K562 (cell line): ENCODE results near the gene GBF1. TPM values are rescaled to one million over a fixed set of nuclear protein-coding genes. Genes with fewer than 3 reads are reported as not detected.

Experiments used
- ATAC-seq: fragments of 200-7000 bp; cut with Tn5 transposase; 3 replicates; pipeline ENCODE4 v1.9.1; 2020; ENCODE audit warnings: moderate library complexity
- BruUV-seq: library from RNA; stranded (reverse); fragments of 400-500 nt; replicated peaks from 2 replicates; lab custom pipeline; 2021; lab: Mats Ljungman, UMichigan
- CTCF ChIA-PET: fragments of 300-600 bp; formaldehyde crosslinking; extraction: SDS; loops from one replicate; lab custom pipeline; 2021; ENCODE audit warnings: low intra/inter-chr PET ratio; lab: Yijun Ruan, JAX
- POLR2A ChIA-PET: fragments of 300-600, 350-650 bp; sonication (Branson Sonifier 250); formaldehyde crosslinking; extraction: SDS; loops from one replicate; lab custom pipeline; 2021; ENCODE audit warnings: antibody characterized with exemption, inconsistent platforms; lab: Yijun Ruan, JAX
- DNase-seq, 4 experiments: peaks; one replicate each; pipeline versions ENCODE4 v3.0.0 to v3.0.0-alpha.2; 2011 to 2018; ENCODE audit warnings: low spot score in 3 of 4, mixed read lengths in 3 of 4; ENCODE audit errors: extremely low read depth in 1 of 4
- FAIRE-seq: peaks from 2 replicates; lab custom pipeline; 2011; peaks lifted over from hg19 to GRCh38; lab: Jason Lieb, UNC
- H2AFZ ChIP-seq: 2 replicates; pipeline ENCODE4 v1.6.0; 2011; ENCODE audit warnings: low read depth, low read length, control low read depth, inconsistent platforms
- H3K27ac ChIP-seq: fragments of 200-600 bp; 3 replicates; pipeline ENCODE4 v1.8.0; 2011; ENCODE audit warnings: low read depth, mild to moderate bottlenecking, control low read depth, inconsistent platforms, low read length, moderate library complexity, mixed read lengths; ENCODE audit errors: extremely low read depth
- H3K27me3 ChIP-seq, 2 experiments: fragments of 300-600 bp in 1 of 2; 2 replicates in 1 of 2; 3 replicates in 1 of 2; pipeline versions ENCODE4 v1.6.0 to v1.8.0; 2011; ENCODE audit warnings: inconsistent platforms in 2 of 2, low read length in 2 of 2, mild to moderate bottlenecking in 1 of 2, mixed read lengths in 1 of 2, moderate library complexity in 1 of 2; ENCODE audit not compliant: control insufficient read depth in 2 of 2, insufficient read depth in 2 of 2
- H3K36me3 ChIP-seq: fragments of 300-600 bp; 3 replicates; pipeline ENCODE4 v1.8.0; 2011; ENCODE audit warnings: mild to moderate bottlenecking, low read length, inconsistent platforms; ENCODE audit not compliant: control insufficient read depth, insufficient read depth
- H3K4me1 ChIP-seq, 2 experiments: fragments of 200-600 bp in 1 of 2; replicated peaks in 1 of 2; 2 replicates in 1 of 2; 3 replicates in 1 of 2; pipeline versions ENCODE4 v1.5.1 to v1.8.0; 2011; ENCODE audit warnings: inconsistent platforms in 2 of 2, low read length in 2 of 2, mild to moderate bottlenecking in 1 of 2, mixed read lengths in 1 of 2, moderate library complexity in 1 of 2; ENCODE audit not compliant: control insufficient read depth in 2 of 2, insufficient read depth in 2 of 2
- H3K4me2 ChIP-seq: 2 replicates; pipeline ENCODE4 v1.6.1; 2011; ENCODE audit warnings: low read length, control low read depth, inconsistent platforms, mixed read lengths; ENCODE audit not compliant: insufficient read depth
- H3K4me3 ChIP-seq: fragments of 200-600 bp; sonication (generic), shearing (Covaris generic); 2 replicates; pipeline ENCODE4 v1.5.1; 2016; ENCODE audit warnings: control low read depth, inconsistent platforms
- H3K79me2 ChIP-seq: fragments of 200-600 bp; 3 replicates; pipeline ENCODE4 v1.8.0; 2011; ENCODE audit warnings: low read length, inconsistent platforms; ENCODE audit not compliant: control insufficient read depth, insufficient read depth
- H3K9ac ChIP-seq, 2 experiments: 2 replicates each; pipeline versions ENCODE4 v1.6.0 to v1.6.1; 2011; ENCODE audit warnings: low read depth in 2 of 2, low read length in 2 of 2, control low read depth in 1 of 2, inconsistent platforms in 1 of 2, mild to moderate bottlenecking in 1 of 2, mixed read lengths in 1 of 2; ENCODE audit not compliant: insufficient read depth in 1 of 2
- H3K9me1 ChIP-seq: one replicate; pipeline ENCODE4 v1.6.0; 2011; ENCODE audit warnings: inconsistent platforms, mild to moderate bottlenecking, low read length, moderate library complexity; ENCODE audit not compliant: control insufficient read depth, insufficient read depth
- H3K9me3 ChIP-seq: replicated peaks from 2 replicates; pipeline ENCODE4 v1.5.1; 2011; ENCODE audit warnings: low read depth, low read length, inconsistent platforms; ENCODE audit not compliant: control insufficient read depth, insufficient read depth
- H4K20me1 ChIP-seq: replicated peaks from 2 replicates; pipeline ENCODE4 v1.6.1; 2011; ENCODE audit warnings: low read length, inconsistent platforms, mixed read lengths; ENCODE audit not compliant: control insufficient read depth, insufficient read depth
- CTCF ChIP-seq, 3 experiments: IDR thresholded peaks in 2 of 3; conservative IDR thresholded peaks in 1 of 3; 2 replicates each; pipeline ENCODE4 v1.5.1; 2011 to 2012; ENCODE audit warnings: low read length in 3 of 3, mild to moderate bottlenecking in 3 of 3, control low read depth in 2 of 3, improper control_type of control experiment in 1 of 3, inconsistent platforms in 1 of 3, low read depth in 1 of 3, mixed read lengths in 1 of 3, moderate library complexity in 1 of 3; ENCODE audit not compliant: insufficient read depth in 2 of 3
- SMC3 ChIP-seq: conservative IDR thresholded peaks from 2 replicates; pipeline ENCODE4 v1.6.1; 2011; ENCODE audit warnings: low read depth, low read length, improper control_type of control experiment; ENCODE audit not compliant: insufficient read depth
- YY1 ChIP-seq, 3 experiments: IDR thresholded peaks; 2 replicates each; pipeline ENCODE4 v1.6.1; 2011; ENCODE audit warnings: low read length in 2 of 3, mild to moderate bottlenecking in 2 of 3, moderate library complexity in 2 of 3, borderline replicate concordance in 1 of 3, control low read depth in 1 of 3, low read depth in 1 of 3; ENCODE audit not compliant: insufficient read depth in 3 of 3, insufficient replicate concordance in 2 of 3, control insufficient read depth in 1 of 3, insufficient read length in 1 of 3; ENCODE audit errors: extremely low read depth in 1 of 3
- WGBS: fragments of 100-300 bp; shearing (Covaris generic); methylation state at CpG from one replicate; pipeline ENCODE4 v1.1.6; 2016; ENCODE audit warnings: low coverage, mixed read lengths; ENCODE audit not compliant: insufficient coverage; ENCODE audit errors: missing lambda C conversion rate; 5-methylcytosine and 5-hydroxymethylcytosine counted together
- in situ Hi-C: fragments of 300-500 bp; cut with MboI; formaldehyde crosslinking; loops from 4 replicates; pipeline ENCODE4 v1.15.0; 2018; ENCODE audit warnings: inconsistent platforms, mixed read lengths
- intact Hi-C: fragments of 100-400 bp; cut with micrococcal nuclease; formaldehyde crosslinking; loops from 2 replicates; pipeline ENCODE4 v1.14.2; 2022
- polyA plus RNA-seq, 8 experiments: library from polyadenylated mRNA; depleted of rRNA in 4 of 8; stranded (reverse) in 5 of 8; unstranded in 3 of 8; fragments of >200 nt; fragmentation: Nextera tagmentation in 2 of 8; fragmentation: Illumina TruSeq in 1 of 8; extraction: Ambion mirVana in 2 of 8; extraction: Trizol in 1 of 8; gene quantifications; 2 replicates each; pipeline versions ENCODE4 v1.2.1 to v1.2.3, GENCODE V29; 2011 to 2014; ENCODE audit warnings: inconsistent platforms in 1 of 8, missing spikeins in 1 of 8
- total RNA-seq, 7 experiments: library from RNA; depleted of rRNA in 6 of 7; stranded (reverse); fragments of >200 nt in 6 of 7; fragmentation: Illumina TruSeq in 2 of 7; extraction: Trizol in 2 of 7; gene quantifications; 2 replicates each; pipeline versions ENCODE4 v1.2.1 to v1.2.3, GENCODE V29; 2011 to 2021; ENCODE audit warnings: low replicate concordance in 1 of 7
- TF ChIP-seq, protein P1 (sequence below): fragments of 450-650 bp; IDR thresholded peaks from 2 replicates; pipeline ENCODE4 v1.6.1; 2016; ENCODE audit warnings: low read depth
- TF ChIP-seq, protein P2 (sequence below): IDR thresholded peaks from 2 replicates; pipeline ENCODE4 v1.6.1; 2011; ENCODE audit warnings: borderline replicate concordance, low read depth, mild to moderate bottlenecking, moderate library complexity, low read length; ENCODE audit not compliant: insufficient read depth, poor library complexity, severe bottlenecking

Gene GBF1
- total and polyA plus RNA-seq, 9 of the 15 experiments (the other 6 are each of a cell fraction or from before 2014, with no cell fraction given) = 0.69 to 28.0 (median 10.3) TPM

- Histone ChIP-seq H2AFZ (peak overlapping the region; percentile 88), H3K4me2 (peak overlapping the region; percentile 99), H3K36me3 (peaks cover 12% of the 10 kb centered on the region; the same call in 1 of the 3 replicates), H3K27ac (no peak overlapping the region; the same call in 2 of the 3 replicates), H3K4me1 (peaks cover 14 to 33% of the 10 kb centered on the region in 2 experiments; a peak in 4 of 5 replicates), H4K20me1 (no peaks in the 10 kb centered on the region), H3K9me1 (no peaks in the 10 kb centered on the region), H3K27me3 (no peaks in the 10 kb centered on the region), H3K9me3 (no peaks in the 10 kb centered on the region), H3K4me3 (peak overlapping the region; percentile 78), H3K9ac (peak overlapping the region; percentile 58 to 92; a peak in 3 of 4 replicates), H3K79me2 (peaks cover 7% of the 10 kb centered on the region; the same call in 1 of the 3 replicates)
- 36% methylated on average over 26 of the region's 30 CpGs for WGBS
- FAIRE-seq = peak; percentile 49
- CTCF ChIA-PET = interaction anchor here (0.9 to 1.1 kb wide), 2 partner anchors 30 to 86 kb away, joined by 3 read pairs; no protein-coding TSS in a partner anchor
- TSS peak; percentile 87 for BruUV-seq
- in situ Hi-C loops = loop anchor here (25.0 kb wide), 1 partner anchor 194 kb away; no protein-coding TSS in a partner anchor
- POLR2A ChIA-PET = interaction anchor here (1.0 to 1.9 kb wide), 3 partner anchors 11 to 227 kb away, joined by 3 to 6 read pairs (median 3); no protein-coding TSS in a partner anchor
- no peak for DNase-seq
- intact Hi-C loops = loop anchor here (1.0 kb wide), 2 partner anchors 86 to 190 kb away; no protein-coding TSS in a partner anchor
- no peak for ATAC-seq
- TF ChIP-seq, protein P1, sequence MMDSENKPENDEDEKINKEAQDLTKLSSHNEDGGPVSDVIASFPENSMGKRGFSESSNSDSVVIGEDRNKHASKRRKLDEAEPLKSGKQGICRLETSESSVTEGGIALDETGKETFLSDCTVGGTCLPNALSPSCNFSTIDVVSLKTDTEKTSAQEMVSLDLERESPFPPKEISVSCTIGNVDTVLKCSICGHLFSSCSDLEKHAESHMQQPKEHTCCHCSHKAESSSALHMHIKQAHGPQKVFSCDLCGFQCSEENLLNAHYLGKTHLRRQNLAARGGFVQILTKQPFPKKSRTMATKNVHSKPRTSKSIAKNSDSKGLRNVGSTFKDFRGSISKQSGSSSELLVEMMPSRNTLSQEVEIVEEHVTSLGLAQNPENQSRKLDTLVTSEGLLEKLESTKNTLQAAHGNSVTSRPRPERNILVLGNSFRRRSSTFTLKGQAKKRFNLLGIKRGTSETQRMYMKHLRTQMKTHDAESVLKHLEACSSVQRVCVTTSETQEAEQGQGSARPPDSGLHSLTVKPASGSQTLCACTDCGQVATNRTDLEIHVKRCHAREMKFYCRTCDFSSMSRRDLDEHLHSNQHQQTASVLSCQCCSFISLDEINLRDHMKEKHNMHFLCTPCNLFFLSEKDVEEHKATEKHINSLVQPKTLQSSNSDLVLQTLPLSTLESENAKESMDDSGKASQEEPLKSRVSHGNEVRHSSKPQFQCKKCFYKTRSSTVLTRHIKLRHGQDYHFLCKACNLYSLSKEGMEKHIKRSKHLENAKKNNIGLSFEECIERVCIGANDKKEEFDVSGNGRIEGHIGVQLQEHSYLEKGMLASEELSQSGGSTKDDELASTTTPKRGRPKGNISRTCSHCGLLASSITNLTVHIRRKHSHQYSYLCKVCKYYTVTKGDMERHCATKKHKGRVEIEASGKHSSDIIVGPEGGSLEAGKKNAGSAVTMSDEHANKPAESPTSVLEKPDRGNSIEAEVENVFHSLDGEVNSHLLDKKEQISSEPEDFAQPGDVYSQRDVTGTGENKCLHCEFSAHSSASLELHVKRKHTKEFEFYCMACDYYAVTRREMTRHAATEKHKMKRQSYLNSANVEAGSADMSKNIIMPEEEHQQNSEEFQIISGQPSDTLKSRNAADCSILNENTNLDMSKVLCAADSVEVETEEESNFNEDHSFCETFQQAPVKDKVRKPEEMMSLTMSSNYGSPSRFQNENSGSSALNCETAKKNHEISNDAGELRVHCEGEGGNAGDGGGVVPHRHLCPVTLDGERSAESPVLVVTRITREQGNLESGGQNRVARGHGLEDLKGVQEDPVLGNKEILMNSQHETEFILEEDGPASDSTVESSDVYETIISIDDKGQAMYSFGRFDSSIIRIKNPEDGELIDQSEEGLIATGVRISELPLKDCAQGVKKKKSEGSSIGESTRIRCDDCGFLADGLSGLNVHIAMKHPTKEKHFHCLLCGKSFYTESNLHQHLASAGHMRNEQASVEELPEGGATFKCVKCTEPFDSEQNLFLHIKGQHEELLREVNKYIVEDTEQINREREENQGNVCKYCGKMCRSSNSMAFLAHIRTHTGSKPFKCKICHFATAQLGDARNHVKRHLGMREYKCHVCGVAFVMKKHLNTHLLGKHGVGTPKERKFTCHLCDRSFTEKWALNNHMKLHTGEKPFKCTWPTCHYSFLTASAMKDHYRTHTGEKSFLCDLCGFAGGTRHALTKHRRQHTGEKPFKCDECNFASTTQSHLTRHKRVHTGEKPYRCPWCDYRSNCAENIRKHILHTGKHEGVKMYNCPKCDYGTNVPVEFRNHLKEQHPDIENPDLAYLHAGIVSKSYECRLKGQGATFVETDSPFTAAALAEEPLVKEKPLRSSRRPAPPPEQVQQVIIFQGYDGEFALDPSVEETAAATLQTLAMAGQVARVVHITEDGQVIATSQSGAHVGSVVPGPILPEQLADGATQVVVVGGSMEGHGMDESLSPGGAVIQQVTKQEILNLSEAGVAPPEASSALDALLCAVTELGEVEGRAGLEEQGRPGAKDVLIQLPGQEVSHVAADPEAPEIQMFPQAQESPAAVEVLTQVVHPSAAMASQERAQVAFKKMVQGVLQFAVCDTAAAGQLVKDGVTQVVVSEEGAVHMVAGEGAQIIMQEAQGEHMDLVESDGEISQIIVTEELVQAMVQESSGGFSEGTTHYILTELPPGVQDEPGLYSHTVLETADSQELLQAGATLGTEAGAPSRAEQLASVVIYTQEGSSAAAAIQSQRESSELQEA = peak; percentile 51; the same call in 1 of the 2 replicates
- TF ChIP-seq, protein P2, sequence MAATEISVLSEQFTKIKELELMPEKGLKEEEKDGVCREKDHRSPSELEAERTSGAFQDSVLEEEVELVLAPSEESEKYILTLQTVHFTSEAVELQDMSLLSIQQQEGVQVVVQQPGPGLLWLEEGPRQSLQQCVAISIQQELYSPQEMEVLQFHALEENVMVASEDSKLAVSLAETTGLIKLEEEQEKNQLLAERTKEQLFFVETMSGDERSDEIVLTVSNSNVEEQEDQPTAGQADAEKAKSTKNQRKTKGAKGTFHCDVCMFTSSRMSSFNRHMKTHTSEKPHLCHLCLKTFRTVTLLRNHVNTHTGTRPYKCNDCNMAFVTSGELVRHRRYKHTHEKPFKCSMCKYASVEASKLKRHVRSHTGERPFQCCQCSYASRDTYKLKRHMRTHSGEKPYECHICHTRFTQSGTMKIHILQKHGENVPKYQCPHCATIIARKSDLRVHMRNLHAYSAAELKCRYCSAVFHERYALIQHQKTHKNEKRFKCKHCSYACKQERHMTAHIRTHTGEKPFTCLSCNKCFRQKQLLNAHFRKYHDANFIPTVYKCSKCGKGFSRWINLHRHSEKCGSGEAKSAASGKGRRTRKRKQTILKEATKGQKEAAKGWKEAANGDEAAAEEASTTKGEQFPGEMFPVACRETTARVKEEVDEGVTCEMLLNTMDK = peak; percentile 73
- TF ChIP-seq YY1 (IDR thresholded peaks at IDR 0.05; ENCODE audit: borderline replicate concordance in 1 of 3, control insufficient read depth in 1 of 3, extremely low read depth in 1 of 3, insufficient read depth in 3 of 3, insufficient read length in 1 of 3, insufficient replicate concordance in 2 of 3, low read depth in 1 of 3, low read length in 2 of 3) = peak in 1 of 3 experiments; percentile 57
- TF ChIP-seq CTCF (IDR thresholded peaks at IDR 0.05 in 2 of 3, conservative IDR thresholded peaks at IDR 0.05 in 1 of 3; ENCODE audit: insufficient read depth in 2 of 3, low read depth in 1 of 3, low read length in 3 of 3) = peak in 2 of 3 experiments; percentile 82; a peak in 5 of 6 replicates
- peak; percentile 69 for TF ChIP-seq SMC3
Observed at GRCh38 chr10:102393411-102394078, 148.2 kb downstream of the GBF1 start.
